ENCODE measurements around the gene LRP5.

GRCh38 chr11:68274306-68274705 lies 38.1 kb upstream of the LRP5 start:
- TF ChIP-seq GATA3 (IDR thresholded peaks at IDR 0.05; ENCODE audit: low read depth, low read length) = no peak
- TF ChIP-seq GATA2 (IDR thresholded peaks at IDR 0.05; ENCODE audit: low read depth, low read length) = no peak

All from SH-SY5Y (cell line).